ENCODE results near the gene NCEH1. TPM values are rescaled to one million over a fixed set of nuclear protein-coding genes. Genes with fewer than 3 reads are reported as not detected.

Gene NCEH1
- total and polyA plus RNA-seq, 2 of the 13 experiments (the other 11 are each of a cell fraction or from before 2014, with no cell fraction given) = 12.9 to 21.4 TPM

GRCh38 chr3:172709774-172710663, 848 bp downstream of the NCEH1 start:
- Histone ChIP-seq H3K4me3 (replicated peaks in 1 of 3; ENCODE audit: insufficient read depth in 1 of 3, low read depth in 2 of 3, low read length in 3 of 3) (peak overlapping the region; percentile 78 to 86 (median 78)), H3K4me1 (ENCODE audit: insufficient read depth, low read length) (peaks cover 55% of the 10 kb centered on the region), H4K20me1 (ENCODE audit: insufficient read depth, low read length) (no peaks in the 10 kb centered on the region), H3K27me3 (ENCODE audit: control insufficient read depth in 1 of 2, insufficient read depth in 2 of 2, low read length in 2 of 2) (peaks cover 0 to 4% of the 10 kb centered on the region in 2 experiments; a peak in 1 of 5 replicates), H3K9ac (ENCODE audit: insufficient read depth, low read depth, low read length) (peak overlapping the region; percentile 76), H2AFZ (ENCODE audit: low read length) (no peak overlapping the region), H3K4me2 (ENCODE audit: low read depth, low read length) (peak overlapping the region; percentile 84), H3K79me2 (ENCODE audit: insufficient read depth, low read length) (peaks cover 46% of the 10 kb centered on the region), H3K36me3 (replicated peaks in 1 of 2; ENCODE audit: control insufficient read depth in 1 of 2, insufficient read depth in 2 of 2, low read length in 2 of 2) (no peaks in the 10 kb centered on the region), H3K9me3 (ENCODE audit: low read length) (no peaks in the 10 kb centered on the region), H3K27ac (ENCODE audit: extremely low read length, insufficient read depth, low read length) (peak overlapping the region; percentile 62)
- TSS peak; percentile 60 for BruUV-seq (replicated peaks)
- in situ Hi-C loops (cut with HindIII; ENCODE audit: extremely low pct_ligation_motif_present, low pct_unique_long_range_greater_than_20kb) = no loop called here
- 0 out of 2 replicates have a peak, but pooled peaks have one; percentile 29 for TF ChIP-seq BRD4 (CRISPR knock-in tag; IDR thresholded peaks at IDR 0.05)
- no peak for TF ChIP-seq ZNF629 (CRISPR knock-in tag; conservative IDR thresholded peaks at IDR 0.05)
- 0 out of 2 replicates have a peak, but pooled peaks have one; percentile 59 for TF ChIP-seq RORA (CRISPR knock-in tag; IDR thresholded peaks at IDR 0.05)
- TF ChIP-seq NFYB (CRISPR knock-in tag; IDR thresholded peaks at IDR 0.05) = 0 out of 2 replicates have a peak, but pooled peaks have one; percentile 24
- no peak for TF ChIP-seq GTF2F1 (IDR thresholded peaks at IDR 0.05; ENCODE audit: low read length)
- 0 out of 2 replicates have a peak, but pooled peaks have one; percentile 47 for TF ChIP-seq ZNF558 (CRISPR knock-in tag; IDR thresholded peaks at IDR 0.05; ENCODE audit: borderline replicate concordance)
- TF ChIP-seq ZBTB20 (CRISPR knock-in tag; IDR thresholded peaks at IDR 0.05; ENCODE audit: borderline replicate concordance, low read depth) = 0 out of 2 replicates have a peak, but pooled peaks have one; percentile 23
- TF ChIP-seq ZNF839 (CRISPR knock-in tag; IDR thresholded peaks at IDR 0.05; ENCODE audit: borderline replicate concordance) = 0 out of 2 replicates have a peak, but pooled peaks have one; percentile 9
- peak; percentile 8; the same call in 1 of the 2 replicates for TF ChIP-seq SMYD3 (CRISPR knock-in tag; IDR thresholded peaks at IDR 0.05)
- no peak for TF ChIP-seq GPN1 (CRISPR knock-in tag; IDR thresholded peaks at IDR 0.05; ENCODE audit: borderline replicate concordance)
- FAIRE-seq (no peak), ATAC-seq (peak; percentile 32), DNase-seq (ENCODE audit: low spot score) (no peak)
- 2% methylated on average over 15 of the region's 17 CpGs for WGBS (ENCODE audit: low lambda C conversion rate)
- POLR2A ChIA-PET = interaction anchor here (1.0 to 1.9 kb wide), 7 partner anchors 8 to 40 kb away, joined by 3 to 15 read pairs (median 7); partner anchors contain the start of gene ECT2
- CTCF ChIA-PET (ENCODE audit: low intra/inter-chr PET ratio, low total read pairs) = interaction anchor here (0.7 to 1.4 kb wide), 2 partner anchors 35 to 37 kb away, joined by 5 to 8 read pairs; no protein-coding TSS in a partner anchor
- intact Hi-C loops (cut with micrococcal nuclease; ENCODE audit: unreplicated experiment) = loop anchor here (2.0 kb wide), 2 partner anchors 13 to 41 kb away; partner anchors contain the start of gene ECT2
